GM19468 (cell line): ENCODE results near the gene ARHGAP6.
"Not testable (repeated sequence)": the region's sequence is repeated elsewhere in the genome, so short reads cannot be mapped to it uniquely, and the experiment has no call there.

ENCODE experiments used
- ATAC-seq: cut with Tn5 transposase; IDR thresholded peaks from one replicate; pipeline ENCODE4 v1.9.1; 2021; ENCODE audit warnings: mild to moderate bottlenecking, moderate library complexity, moderate number of reproducible peaks; ENCODE audit not compliant: unreplicated experiment; ENCODE audit errors: extremely low read depth

The ARHGAP6 gene

GRCh38 chrX:11533199-11533651 is 132.5 kb downstream of the ARHGAP6 start:
- ATAC-seq = peak; percentile 86

GRCh38 chrX:11532291-11533078 is 133.2 kb downstream of the ARHGAP6 start:
- no peak for ATAC-seq

GRCh38 chrX:11531226-11531625 is 134.5 kb downstream of the ARHGAP6 start:
- no peak for ATAC-seq

- ATAC-seq = no peak
These were observed 135.1 kb downstream of the ARHGAP6 start for GRCh38 chrX:11530621-11531020.

- ATAC-seq = peak; percentile 34
These were observed 137.1 kb downstream of the ARHGAP6 start for GRCh38 chrX:11528623-11529022.

GRCh38 chrX:11525685-11526084 is 140.0 kb downstream of the ARHGAP6 start:
- ATAC-seq = no peak

GRCh38 chrX:11519234-11519633 is 146.5 kb downstream of the ARHGAP6 start:
- not testable (repeated sequence) for ATAC-seq

- no peak for ATAC-seq
These were observed 155.9 kb downstream of the ARHGAP6 start for GRCh38 chrX:11509786-11510185.

- ATAC-seq = no peak
These were observed 161.5 kb downstream of the ARHGAP6 start for GRCh38 chrX:11504234-11504633.

- no peak for ATAC-seq
These were observed 166.4 kb downstream of the ARHGAP6 start for GRCh38 chrX:11499076-11500044.

- ATAC-seq = not testable (repeated sequence)
These were observed 174.3 kb downstream of the ARHGAP6 start for GRCh38 chrX:11491375-11491774.

- no peak for ATAC-seq
These were observed 181.4 kb downstream of the ARHGAP6 start for GRCh38 chrX:11484290-11484689.

GRCh38 chrX:11481035-11481434 is 184.7 kb downstream of the ARHGAP6 start:
- no peak for ATAC-seq

GRCh38 chrX:11480626-11481025 is 185.1 kb downstream of the ARHGAP6 start:
- no peak for ATAC-seq

- no peak for ATAC-seq
These were observed 186.8 kb downstream of the ARHGAP6 start for GRCh38 chrX:11478911-11479310.

GRCh38 chrX:11478026-11478425 is 187.7 kb downstream of the ARHGAP6 start:
- ATAC-seq = no peak

GRCh38 chrX:11474576-11474975 is 191.1 kb downstream of the ARHGAP6 start:
- ATAC-seq = no peak

- no peak for ATAC-seq
These were observed 191.7 kb downstream of the ARHGAP6 start for GRCh38 chrX:11474021-11474420.

- no peak for ATAC-seq
These were observed 192.8 kb downstream of the ARHGAP6 start for GRCh38 chrX:11472879-11473278.

- no peak for ATAC-seq
These were observed 193.3 kb downstream of the ARHGAP6 start for GRCh38 chrX:11472381-11472780.
